GM12878 (cell line): ENCODE measurements around the gene CAMKMT. TPM values are rescaled to one million over a fixed set of nuclear protein-coding genes. Genes with fewer than 3 reads are reported as not detected.

Source experiments
- ATAC-seq: fragments of 200-7000 bp; cut with Tn5 transposase; 3 replicates; pipeline ENCODE4 v1.9.1; 2020; ENCODE audit warnings: mild to moderate bottlenecking, moderate library complexity
- BruUV-seq: library from RNA; stranded (reverse); fragments of 400-500 nt; replicated peaks from 2 replicates; lab custom pipeline; 2021; lab: Mats Ljungman, UMichigan
- CTCF ChIA-PET: fragments of 300-600 bp; sonication (Branson Sonifier 250); formaldehyde crosslinking; extraction: SDS; loops from one replicate; lab custom pipeline; 2021; ENCODE audit warnings: inconsistent platforms; lab: Yijun Ruan, JAX
- POLR2A ChIA-PET: fragments of 350-600 bp; formaldehyde crosslinking; extraction: SDS; loops from one replicate; lab custom pipeline; 2021; ENCODE audit warnings: inconsistent platforms; lab: Charles Lee
- RAD21 ChIA-PET: fragments of 300-600 bp; sonication (Branson Sonifier 250); formaldehyde crosslinking; loops from one replicate; lab custom pipeline; 2023; ENCODE audit warnings: antibody characterized with exemption; ENCODE audit not compliant: unreplicated experiment; lab: Charles Lee
- SMC1A ChIA-PET: fragments of 300-600 bp; sonication (Branson Sonifier 250); formaldehyde crosslinking; loops from one replicate; lab custom pipeline; 2023; ENCODE audit not compliant: unreplicated experiment, uncharacterized antibody; lab: Charles Lee
- DNase-seq: peaks from one replicate; pipeline ENCODE4 v3.0.0-alpha.2; 2011; ENCODE audit warnings: low read depth, low spot score
- FAIRE-seq: peaks from 3 replicates; lab custom pipeline; 2011; peaks lifted over from hg19 to GRCh38; lab: Jason Lieb, UNC
- H2AFZ ChIP-seq: 2 replicates; pipeline ENCODE4 v1.6.0; 2011; ENCODE audit warnings: low read depth, low read length, control low read depth; ENCODE audit not compliant: control insufficient read depth
- H3K27ac ChIP-seq: 2 replicates; pipeline ENCODE4 v1.5.1; 2011; ENCODE audit warnings: control low read depth; ENCODE audit not compliant: control insufficient read depth, insufficient read depth
- H3K27me3 ChIP-seq, 2 experiments: replicated peaks in 1 of 2; 2 replicates each; pipeline versions ENCODE4 v1.6.0 to v1.6.1; 2011; ENCODE audit warnings: low read length in 1 of 2; ENCODE audit not compliant: control insufficient read depth in 2 of 2, insufficient read depth in 2 of 2
- H3K36me3 ChIP-seq, 2 experiments: 2 replicates each; pipeline ENCODE4 v1.5.1; 2011; ENCODE audit warnings: low read length in 1 of 2; ENCODE audit not compliant: control insufficient read depth in 2 of 2, insufficient read depth in 2 of 2
- H3K4me1 ChIP-seq: 2 replicates; pipeline ENCODE4 v1.6.1; 2011; ENCODE audit warnings: mild to moderate bottlenecking, low read length, moderate library complexity, mixed read lengths; ENCODE audit not compliant: control insufficient read depth, insufficient read depth
- H3K4me2 ChIP-seq: 2 replicates; pipeline ENCODE4 v1.6.0; 2011; ENCODE audit warnings: control low read depth; ENCODE audit not compliant: control insufficient read depth, insufficient read depth
- H3K4me3 ChIP-seq: fragments of 200-600 bp; sonication (generic); 2 replicates; pipeline ENCODE4 v1.5.1; 2016
- H3K79me2 ChIP-seq: 2 replicates; pipeline ENCODE4 v1.6.0; 2011; ENCODE audit warnings: low read length; ENCODE audit not compliant: control insufficient read depth, insufficient read depth
- H3K9ac ChIP-seq: 2 replicates; pipeline ENCODE4 v1.8.0; 2011; ENCODE audit warnings: low read length, control low read depth, mixed read lengths; ENCODE audit not compliant: control insufficient read depth, insufficient read depth
- H3K9me3 ChIP-seq: replicated peaks from 3 replicates; pipeline ENCODE4 v1.5.1; 2011; ENCODE audit warnings: mild to moderate bottlenecking, low read length; ENCODE audit not compliant: control insufficient read depth, insufficient read depth
- H4K20me1 ChIP-seq: 2 replicates; pipeline ENCODE4 v1.6.0; 2011; ENCODE audit not compliant: control insufficient read depth, insufficient read depth
- BHLHE40 ChIP-seq, 2 experiments: fragments of 450-650 bp in 1 of 2; IDR thresholded peaks; 2 replicates each; pipeline ENCODE4 v1.6.1; 2011 to 2017; ENCODE audit warnings: low read depth in 2 of 2, borderline replicate concordance in 1 of 2, improper control_type of control experiment in 1 of 2, low read length in 1 of 2, mild to moderate bottlenecking in 1 of 2
- EGR1 ChIP-seq, 2 experiments: IDR thresholded peaks; 1 replicate in 1 of 2; 2 replicates in 1 of 2; pipeline ENCODE4 v1.6.1; 2011 to 2012; ENCODE audit warnings: low read depth in 2 of 2, low read length in 2 of 2, borderline replicate concordance in 1 of 2, mild to moderate bottlenecking in 1 of 2, moderate library complexity in 1 of 2
- ESRRA ChIP-seq: IDR thresholded peaks from 2 replicates; pipeline ENCODE4 v1.6.1; 2012; ENCODE audit warnings: mild to moderate bottlenecking, low read length, improper control_type of control experiment
- GABPA ChIP-seq: IDR thresholded peaks from 2 replicates; pipeline ENCODE4 v1.6.1; 2014; ENCODE audit warnings: antibody characterized with exemption, low read depth, mild to moderate bottlenecking, inconsistent platforms
- IRF4 ChIP-seq: IDR thresholded peaks from 2 replicates; pipeline ENCODE4 v1.6.1; 2011; ENCODE audit warnings: low read depth, low read length
- KDM1A ChIP-seq: fragments of 200-600 bp; sonication (generic); IDR thresholded peaks from 2 replicates; pipeline ENCODE4 v1.6.1; 2016; ENCODE audit warnings: borderline replicate concordance
- MXI1 ChIP-seq: fragments of 150-350 bp; IDR thresholded peaks from 2 replicates; pipeline ENCODE4 v1.6.1; 2011; ENCODE audit warnings: low read depth, mild to moderate bottlenecking, inconsistent platforms, low read length, improper control_type of control experiment
- NFYA ChIP-seq: IDR thresholded peaks from 2 replicates; pipeline ENCODE4 v1.6.1; 2011; ENCODE audit warnings: low read depth, mild to moderate bottlenecking, low read length, improper control_type of control experiment, borderline replicate concordance
- NFYB ChIP-seq: IDR thresholded peaks from 2 replicates; pipeline ENCODE4 v1.6.1; 2011; ENCODE audit warnings: low read depth, mild to moderate bottlenecking, low read length, improper control_type of control experiment, moderate library complexity; ENCODE audit not compliant: insufficient read depth
- REST ChIP-seq: IDR thresholded peaks from 2 replicates; pipeline ENCODE4 v1.6.1; 2012; ENCODE audit warnings: mild to moderate bottlenecking, low read depth, low read length
- ZNF207 ChIP-seq: fragments of 450-650 bp; IDR thresholded peaks from 2 replicates; pipeline ENCODE4 v1.6.1; 2014; ENCODE audit warnings: antibody characterized with exemption, mild to moderate bottlenecking, borderline replicate concordance
- ZNF592 ChIP-seq: fragments of 450-650 bp; IDR thresholded peaks from 2 replicates; pipeline ENCODE4 v1.6.1; 2017; ENCODE audit warnings: mild to moderate bottlenecking, moderate library complexity
- ZZZ3 ChIP-seq: IDR thresholded peaks from 2 replicates; pipeline ENCODE4 v1.6.1; 2011; ENCODE audit warnings: low read depth; ENCODE audit not compliant: control insufficient read depth, insufficient read length
- WGBS: methylation state at CpG from one replicate; pipeline ENCODE4 v1.1.6; 2016; ENCODE audit warnings: low lambda C conversion rate; ENCODE audit not compliant: insufficient replicate concordance, insufficient coverage; ENCODE audit errors: missing lambda C conversion rate; 5-methylcytosine and 5-hydroxymethylcytosine counted together
- in situ Hi-C: fragments of 300-500 bp; cut with MboI; formaldehyde crosslinking; loops from 9 replicates; pipeline ENCODE4 v1.14.3; 2018; ENCODE audit warnings: mixed read lengths
- intact Hi-C: fragments of 100-400 bp; cut with micrococcal nuclease; formaldehyde crosslinking; loops from one replicate; pipeline ENCODE4 v1.14.2; 2022; ENCODE audit not compliant: unreplicated experiment
- polyA plus RNA-seq, 11 experiments: library from polyadenylated mRNA; depleted of rRNA in 4 of 11; unstranded in 6 of 11; stranded (reverse) in 5 of 11; fragments of >200 nt; fragmentation: Nextera tagmentation in 4 of 11; fragmentation: Illumina TruSeq in 1 of 11; extraction: Ambion mirVana in 4 of 11; extraction: Trizol in 1 of 11; gene quantifications; 1 replicate in 1 of 11; 2 replicates in 10 of 11; pipeline versions ENCODE4 v1.2.1 to v1.2.3, GENCODE V29; 2011 to 2016; ENCODE audit warnings: inconsistent platforms in 2 of 11, missing spikeins in 2 of 11, low read depth in 1 of 11
- total RNA-seq, 4 experiments: library from RNA; depleted of rRNA in 3 of 4; stranded (reverse); fragments of >200 nt in 3 of 4; fragmentation: Illumina TruSeq in 1 of 4; extraction: Trizol in 1 of 4; gene quantifications; 2 replicates each; pipeline versions ENCODE4 v1.2.1 to v1.2.3, GENCODE V29; 2013 to 2021

CAMKMT gene
- total and polyA plus RNA-seq, 10 of the 15 experiments (the other 5 are each of a cell fraction or from before 2014, with no cell fraction given), result 2.7 to 16.0 (median 11.8) TPM

- TF ChIP-seq REST, result no peak
- TF ChIP-seq NFYB, result no peak
- TF ChIP-seq ZNF207, result no peak
- TF ChIP-seq EGR1 (IDR thresholded peaks at IDR 0.05; ENCODE audit: borderline replicate concordance in 1 of 2, low read depth in 2 of 2, low read length in 2 of 2), result no peak
- no peak for TF ChIP-seq ZZZ3
- TF ChIP-seq, all 136 proteins: peak for 0
These were observed 425.1 kb downstream of the CAMKMT start (continued) for GRCh38 chr2:44786817-44787214.

- no peaks in the 10 kb centered on the region for H3K79me2 ChIP-seq
- no peaks in the 10 kb centered on the region; the same call in 2 of the 3 replicates for H3K9me3 ChIP-seq
- RAD21 ChIA-PET, result no interaction called here
- POLR2A ChIA-PET, result no interaction called here
- 44% methylated on average over 6 of the region's 6 CpGs for WGBS
- H3K4me1 ChIP-seq, result no peaks in the 10 kb centered on the region
- no peak overlapping the region for H3K9ac ChIP-seq
- no peak for FAIRE-seq
- H3K27me3 ChIP-seq, result no peaks in the 10 kb centered on the region
- no peak for DNase-seq
- intact Hi-C loops (no loop called here), in situ Hi-C loops (no loop called here)
- H3K36me3 ChIP-seq, result no peaks in the 10 kb centered on the region
- H3K4me2 ChIP-seq, result no peak overlapping the region
- no peak overlapping the region for H2AFZ ChIP-seq
- no peak overlapping the region for H3K4me3 ChIP-seq
- no peak for ATAC-seq
- SMC1A ChIA-PET, result interaction anchor here (1.7 kb wide), 1 partner anchor 8 kb away, joined by 5 read pairs; no protein-coding TSS in a partner anchor
- CTCF ChIA-PET, result no interaction called here
- no TSS peak for BruUV-seq
- H4K20me1 ChIP-seq, result no peaks in the 10 kb centered on the region
- no peak overlapping the region for H3K27ac ChIP-seq
- TF ChIP-seq NFYA (no peak), ESRRA (no peak), KDM1A (no peak), ZZZ3 (no peak), ZNF592 (no peak), GABPA (no peak), MXI1 (no peak), IRF4 (no peak), BHLHE40 (IDR thresholded peaks at IDR 0.05; ENCODE audit: borderline replicate concordance in 1 of 2, low read depth in 2 of 2, low read length in 1 of 2) (no peak)
These were observed 425.9 kb downstream of the CAMKMT start for GRCh38 chr2:44787663-44788062.
